Muscle layer of duodenum (tissue), 2 donors: ENCODE results near the gene FBXO5.

Experiments
- H3K27ac ChIP-seq: one replicate; pipeline ENCODE4 v1.7.0; 2013; ENCODE audit warnings: mild to moderate bottlenecking, low read length
- H3K27me3 ChIP-seq: one replicate; pipeline ENCODE4 v1.7.0; 2013; ENCODE audit warnings: low read depth, mild to moderate bottlenecking, control low read depth, low read length
- H3K36me3 ChIP-seq, 2 donors: one replicate each; pipeline ENCODE4 v1.7.0; 2013; ENCODE audit warnings: low read length in 2 of 2, control low read depth in 1 of 2, mild to moderate bottlenecking in 1 of 2; ENCODE audit not compliant: insufficient read depth in 2 of 2, control insufficient read depth in 1 of 2
- H3K4me1 ChIP-seq, 2 donors: one replicate each; pipeline ENCODE4 v1.7.0; 2013; ENCODE audit warnings: low read length in 2 of 2, mild to moderate bottlenecking in 2 of 2, control low read depth in 1 of 2, moderate library complexity in 1 of 2; ENCODE audit not compliant: insufficient read depth in 2 of 2, control insufficient read depth in 1 of 2
- H3K4me3 ChIP-seq, 2 donors: one replicate each; pipeline ENCODE4 v1.7.0; 2013; ENCODE audit warnings: low read length in 2 of 2, low read depth in 1 of 2, mild to moderate bottlenecking in 1 of 2
- H3K9me3 ChIP-seq, 2 donors: one replicate each; pipeline ENCODE4 v1.7.0; 2013; ENCODE audit warnings: low read length in 2 of 2, control low read depth in 1 of 2, mild to moderate bottlenecking in 1 of 2; ENCODE audit not compliant: control insufficient read depth in 1 of 2
- donor health status: healthy.

Gene FBXO5

GRCh38 chr6:152982904-152983636 is at the start of gene FBXO5:
Gene FBXO5 (minus strand): TSS chr6:152983041. CDS start chr6:152982959, 82 bp downstream.
- Histone ChIP-seq H3K27ac (peak within 1 kb of the TSS; percentile 88), H3K27me3 (no peaks in the 10 kb centered on the region), H3K4me3 (peak within 1 kb of the TSS; percentile 90 to 99), H3K36me3 (peaks cover 0 to 4% of the 10 kb centered on the region in 2 donors), H3K9me3 (no peaks in the 10 kb centered on the region), H3K4me1 (peaks cover 7 to 22% of the 10 kb centered on the region in 2 donors)

GRCh38 chr6:153032255-153032882 is 49.5 kb upstream of the FBXO5 start:
- no peaks in the 10 kb centered on the region for H3K36me3 ChIP-seq
- no peaks in the 10 kb centered on the region for H3K9me3 ChIP-seq
- H3K27me3 ChIP-seq = no peaks in the 10 kb centered on the region
- no peak overlapping the region for H3K4me3 ChIP-seq
- H3K4me1 ChIP-seq = no peaks in the 10 kb centered on the region
- H3K27ac ChIP-seq = no peak overlapping the region

GRCh38 chr6:153031335-153031955 is 48.6 kb upstream of the FBXO5 start:
- no peak overlapping the region for H3K4me3 ChIP-seq
- no peaks in the 10 kb centered on the region for H3K9me3 ChIP-seq

GRCh38 chr6:153028963-153029362 is 46.1 kb upstream of the FBXO5 start:
- H3K9me3 ChIP-seq = no peaks in the 10 kb centered on the region
- H3K36me3 ChIP-seq = no peaks in the 10 kb centered on the region
- no peaks in the 10 kb centered on the region for H3K27me3 ChIP-seq
- no peak overlapping the region for H3K4me3 ChIP-seq
- no peak overlapping the region for H3K27ac ChIP-seq
- H3K4me1 ChIP-seq = peaks cover 0 to 4% of the 10 kb centered on the region in 2 donors

More at GRCh38 chr6:153031335-153031955, 48.6 kb upstream of the FBXO5 start:
- Histone ChIP-seq H3K36me3 (no peaks in the 10 kb centered on the region), H3K27me3 (no peaks in the 10 kb centered on the region), H3K4me1 (no peaks in the 10 kb centered on the region), H3K27ac (no peak overlapping the region)

- peaks cover 0 to 4% of the 10 kb centered on the region in 2 donors for H3K4me1 ChIP-seq
- no peak overlapping the region for H3K27ac ChIP-seq
- no peaks in the 10 kb centered on the region for H3K36me3 ChIP-seq
- H3K9me3 ChIP-seq = no peaks in the 10 kb centered on the region
- H3K27me3 ChIP-seq = no peaks in the 10 kb centered on the region
- H3K4me3 ChIP-seq = no peak overlapping the region
Measured at GRCh38 chr6:153028286-153028685, 45.4 kb upstream of the FBXO5 start.

- Histone ChIP-seq H3K36me3 (no peaks in the 10 kb centered on the region), H3K9me3 (no peaks in the 10 kb centered on the region), H3K27me3 (no peaks in the 10 kb centered on the region), H3K4me3 (no peak overlapping the region), H3K4me1 (peaks cover 0 to 4% of the 10 kb centered on the region in 2 donors), H3K27ac (no peak overlapping the region)
Measured at GRCh38 chr6:153027480-153027879, 44.6 kb upstream of the FBXO5 start.

GRCh38 chr6:153024709-153025017 is 41.8 kb upstream of the FBXO5 start:
- H3K36me3 ChIP-seq = no peaks in the 10 kb centered on the region
- peaks cover 0 to 4% of the 10 kb centered on the region in 2 donors for H3K4me1 ChIP-seq
- no peak overlapping the region for H3K27ac ChIP-seq
- H3K27me3 ChIP-seq = no peaks in the 10 kb centered on the region
- no peaks in the 10 kb centered on the region for H3K9me3 ChIP-seq
- no peak overlapping the region for H3K4me3 ChIP-seq

GRCh38 chr6:153023977-153024708 is 41.3 kb upstream of the FBXO5 start:
- no peaks in the 10 kb centered on the region for H3K27me3 ChIP-seq
- no peak overlapping the region for H3K4me3 ChIP-seq
- H3K27ac ChIP-seq = no peak overlapping the region
- peaks cover 0 to 4% of the 10 kb centered on the region in 2 donors for H3K4me1 ChIP-seq
- H3K9me3 ChIP-seq = no peaks in the 10 kb centered on the region
- H3K36me3 ChIP-seq = no peaks in the 10 kb centered on the region

GRCh38 chr6:153018355-153018754 is 35.5 kb upstream of the FBXO5 start:
- Histone ChIP-seq H3K36me3 (no peaks in the 10 kb centered on the region), H3K4me1 (no peaks in the 10 kb centered on the region), H3K27ac (no peak overlapping the region), H3K27me3 (no peaks in the 10 kb centered on the region), H3K9me3 (no peaks in the 10 kb centered on the region), H3K4me3 (no peak overlapping the region)

- Histone ChIP-seq H3K36me3 (no peaks in the 10 kb centered on the region), H3K4me3 (no peak overlapping the region), H3K27ac (no peak overlapping the region), H3K4me1 (no peaks in the 10 kb centered on the region), H3K9me3 (no peaks in the 10 kb centered on the region), H3K27me3 (no peaks in the 10 kb centered on the region)
Measured at GRCh38 chr6:153016846-153017245, 34.0 kb upstream of the FBXO5 start.

- H3K36me3 ChIP-seq = no peaks in the 10 kb centered on the region
- H3K27ac ChIP-seq = no peak overlapping the region
- H3K9me3 ChIP-seq = no peaks in the 10 kb centered on the region
- H3K4me1 ChIP-seq = no peaks in the 10 kb centered on the region
- H3K4me3 ChIP-seq = no peak overlapping the region
- H3K27me3 ChIP-seq = no peaks in the 10 kb centered on the region
Measured at GRCh38 chr6:153015094-153015640, 32.3 kb upstream of the FBXO5 start.
